T-cell (primary cell): Measurements from ENCODE around the gene DIPK1A. TPM values are rescaled to one million over a fixed set of nuclear protein-coding genes. Genes with fewer than 3 reads are reported as not detected.

Experiments
- ATAC-seq, 4 experiments: fragments of 200-7000 bp in 3 of 4; fragments of 150-1000 bp in 1 of 4; cut with Tn5 transposase; replicated peaks in 1 of 4; 1 replicate in 3 of 4; 2 replicates in 1 of 4; pipeline ENCODE4 v1.10.0; 2021; ENCODE audit warnings: moderate library complexity in 3 of 4, mild to moderate bottlenecking in 2 of 4, moderate number of reproducible peaks in 1 of 4
- CTCF ChIA-PET, 2 donors: fragments of 300-600 bp; sonication (Branson Sonifier 250); formaldehyde crosslinking; loops; one replicate each; lab custom pipeline; 2022; ENCODE audit warnings: antibody characterized with exemption in 2 of 2; lab: Charles Lee
- POLR2A ChIA-PET, 2 donors: fragments of 300-600 bp; sonication (Branson Sonifier 250); formaldehyde crosslinking; loops; one replicate each; lab custom pipeline; 2022; ENCODE audit warnings: antibody characterized with exemption in 2 of 2; lab: Charles Lee
- DNase-seq, 35 experiments: peaks; one replicate each; pipeline versions ENCODE4 v3.0.0 to v3.0.0-alpha.2; 2013 to 2023
- H3K27ac ChIP-seq: one replicate; pipeline ENCODE4 v1.5.1; 2013; ENCODE audit warnings: low read length
- H3K27me3 ChIP-seq, 2 experiments: replicated peaks in 1 of 2; 1 replicate in 1 of 2; 2 replicates in 1 of 2; pipeline versions ENCODE4 v1.6.1 to v1.7.0; 2013; ENCODE audit warnings: low read length in 1 of 2, mixed read lengths in 1 of 2; ENCODE audit not compliant: control insufficient read depth in 2 of 2, insufficient read depth in 2 of 2; ENCODE audit errors: extremely low read depth in 1 of 2
- H3K36me3 ChIP-seq, 2 donors: 1 replicate in 1 of 2; 2 replicates in 1 of 2; pipeline versions ENCODE4 v1.6.1 to v1.7.0; 2013; ENCODE audit warnings: low read length in 1 of 2; ENCODE audit not compliant: control insufficient read depth in 2 of 2, insufficient read depth in 1 of 2; ENCODE audit errors: extremely low read depth in 1 of 2
- H3K4me1 ChIP-seq, 2 experiments: 1 replicate in 1 of 2; 2 replicates in 1 of 2; pipeline versions ENCODE4 v1.6.1 to v1.7.0; 2013; ENCODE audit warnings: low read length in 2 of 2, mixed read lengths in 1 of 2; ENCODE audit not compliant: insufficient read depth in 2 of 2, control insufficient read depth in 1 of 2; ENCODE audit errors: extremely low read depth in 1 of 2
- H3K4me3 ChIP-seq, 2 donors: 1 replicate in 1 of 2; 2 replicates in 1 of 2; pipeline versions ENCODE4 v1.5.1 to v1.7.0; 2013; ENCODE audit warnings: mild to moderate bottlenecking in 2 of 2, low read length in 1 of 2, moderate library complexity in 1 of 2; ENCODE audit not compliant: control insufficient read depth in 1 of 2; ENCODE audit errors: extremely low read depth in 1 of 2
- H3K9me3 ChIP-seq: 2 replicates; pipeline ENCODE4 v1.7.0; 2013
- H3K27ac Mint-ChIP-seq, 2 donors: one replicate each; pipeline ENCODE4 v1.8.0; 2020 to 2021; ENCODE audit warnings: mild to moderate bottlenecking in 2 of 2, mixed read lengths in 2 of 2
- H3K27me3 Mint-ChIP-seq, 2 donors: one replicate each; pipeline ENCODE4 v1.8.0; 2021 to 2022; ENCODE audit warnings: mixed read lengths in 2 of 2
- H3K36me3 Mint-ChIP-seq: one replicate; pipeline ENCODE4 v1.8.0; 2021; ENCODE audit warnings: mixed read lengths
- H3K4me1 Mint-ChIP-seq, 3 donors: one replicate each; pipeline ENCODE4 v1.8.0; 2020 to 2022; ENCODE audit warnings: mixed read lengths in 3 of 3, mild to moderate bottlenecking in 1 of 3
- H3K4me3 Mint-ChIP-seq, 3 donors: one replicate each; pipeline ENCODE4 v1.8.0; 2020 to 2022; ENCODE audit warnings: mild to moderate bottlenecking in 3 of 3, mixed read lengths in 3 of 3, moderate library complexity in 3 of 3
- H3K9me3 Mint-ChIP-seq, 3 donors: one replicate each; pipeline ENCODE4 v1.8.0; 2020 to 2022; ENCODE audit warnings: mixed read lengths in 3 of 3
- WGBS: methylation state at CpG from one replicate; pipeline ENCODE4 v1.1.5; 2013; ENCODE audit warnings: missing lambda C conversion rate; ENCODE audit not compliant: insufficient coverage; 5-methylcytosine and 5-hydroxymethylcytosine counted together
- total RNA-seq, 35 experiments: library from RNA in 6 of 35; stranded (reverse) in 6 of 35; fragments of 120-200 nt in 1 of 35; gene quantifications; one replicate each; pipeline versions ENCODE4 v1.2.1 to v1.2.4 and lab custom pipeline; 2013 to 2026

The DIPK1A gene
- total RNA-seq, 5 donors from 2014 or later (not counting 1 experiment from before 2014, with no cell fraction given): 8.9 to 16.0 (median 14.4) TPM

DNA sequence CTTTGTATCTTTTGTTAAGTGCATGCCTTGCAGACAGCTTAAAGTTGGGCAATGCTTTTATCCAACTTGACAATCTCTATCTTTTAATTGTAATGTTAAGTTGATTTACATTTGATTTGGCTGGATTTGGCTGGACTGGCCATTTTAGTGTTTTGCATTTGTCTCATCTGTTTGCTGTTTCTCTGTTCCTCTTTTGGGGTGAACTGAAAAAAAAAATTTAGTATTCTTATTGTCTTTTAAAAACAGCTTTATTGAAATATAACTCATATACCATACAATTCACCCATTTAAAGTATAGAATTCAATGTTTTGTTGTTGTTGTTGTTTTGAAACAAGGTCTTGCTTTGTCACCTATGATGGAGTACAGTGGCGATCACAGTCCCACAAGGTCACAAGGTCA lies 34.4 kb downstream of the DIPK1A start:
- H3K9me3 Mint-ChIP-seq: no peaks in the 10 kb centered on the region
- H3K27me3 Mint-ChIP-seq: no peaks in the 10 kb centered on the region
- no peaks in the 10 kb centered on the region for H3K27me3 ChIP-seq
- peaks cover 40% of the 10 kb centered on the region for H3K36me3 Mint-ChIP-seq
- no peak overlapping the region for H3K4me3 ChIP-seq
- H3K4me3 Mint-ChIP-seq: no peak overlapping the region
- no peak for ATAC-seq
- H3K4me1 Mint-ChIP-seq: peaks cover 36 to 51% (median 45%) of the 10 kb centered on the region in 3 donors
- ChIA-PET CTCF (interaction anchor here (0.6 to 2.7 kb wide), 5 partner anchors 28 to 87 kb away, joined by 3 to 9 read pairs (median 4); no protein-coding TSS in a partner anchor), POLR2A (interaction anchor here (0.6 kb wide), 2 partner anchors 11 to 138 kb away, joined by 3 to 9 read pairs; no protein-coding TSS in a partner anchor)
- H3K36me3 ChIP-seq: no peaks in the 10 kb centered on the region
- H3K27ac Mint-ChIP-seq: no peak overlapping the region
- no peak for DNase-seq
- peaks cover 0 to 7% of the 10 kb centered on the region in 2 experiments for H3K4me1 ChIP-seq
- H3K27ac ChIP-seq: no peak overlapping the region
- H3K9me3 ChIP-seq: no peaks in the 10 kb centered on the region
- WGBS: no CpG with 5 or more reads among the region's 1 CpG

GRCh38 chr1:92924501-92924900 lies 36.8 kb downstream of the DIPK1A start:
- POLR2A ChIA-PET: no interaction called here
- Histone ChIP-seq H3K27ac (no peak overlapping the region), H3K27me3 (no peaks in the 10 kb centered on the region), H3K36me3 (no peaks in the 10 kb centered on the region), H3K9me3 (no peaks in the 10 kb centered on the region), H3K4me1 (peaks cover 0 to 2% of the 10 kb centered on the region in 2 experiments), H3K4me3 (no peak overlapping the region)
- DNase-seq (no peak), ATAC-seq (no peak)
- CTCF ChIA-PET: interaction anchor here in 1 of 2 donors (0.6 to 0.7 kb wide), 2 partner anchors 12 to 70 kb away, joined by 3 read pairs; no protein-coding TSS in a partner anchor
- Mint-ChIP-seq H3K4me1 (peaks cover 22 to 43% (median 40%) of the 10 kb centered on the region in 3 donors), H3K9me3 (peaks cover 0 to 8% (median 0%) of the 10 kb centered on the region in 3 donors), H3K27me3 (no peaks in the 10 kb centered on the region), H3K4me3 (no peak overlapping the region), H3K36me3 (peaks cover 44% of the 10 kb centered on the region), H3K27ac (no peak overlapping the region)
- WGBS: 94% methylated on average over 8 of the region's 9 CpGs

- no peak overlapping the region for H3K4me3 ChIP-seq
- CTCF ChIA-PET: interaction anchor here (0.6 to 0.7 kb wide), 2 partner anchors 15 to 51 kb away, joined by 3 to 4 read pairs; no protein-coding TSS in a partner anchor
- H3K4me1 ChIP-seq: no peaks in the 10 kb centered on the region
- DNase-seq (no peak), ATAC-seq (no peak)
- POLR2A ChIA-PET: no interaction called here
- WGBS: 100% methylated on average over 1 of the region's 4 CpGs
- Mint-ChIP-seq H3K36me3 (peaks cover 43% of the 10 kb centered on the region), H3K27me3 (no peaks in the 10 kb centered on the region), H3K4me3 (no peak overlapping the region), H3K27ac (no peak overlapping the region), H3K4me1 (peaks cover 15 to 40% (median 37%) of the 10 kb centered on the region in 3 donors), H3K9me3 (peaks cover 0 to 8% (median 0%) of the 10 kb centered on the region in 3 donors)
- no peaks in the 10 kb centered on the region for H3K9me3 ChIP-seq
- no peaks in the 10 kb centered on the region for H3K27me3 ChIP-seq
- no peak overlapping the region for H3K27ac ChIP-seq
- no peaks in the 10 kb centered on the region for H3K36me3 ChIP-seq
These were observed 37.6 kb downstream of the DIPK1A start for GRCh38 chr1:92923664-92924063.

GRCh38 chr1:92922356-92923035 lies 38.8 kb downstream of the DIPK1A start:
- Mint-ChIP-seq H3K4me1 (peaks cover 13 to 40% (median 34%) of the 10 kb centered on the region in 3 donors), H3K36me3 (peaks cover 43% of the 10 kb centered on the region), H3K27me3 (no peaks in the 10 kb centered on the region), H3K4me3 (no peak overlapping the region), H3K9me3 (peaks cover 0 to 8% (median 0%) of the 10 kb centered on the region in 3 donors), H3K27ac (no peak overlapping the region)
- DNase-seq (no peak), ATAC-seq (no peak)
- no peaks in the 10 kb centered on the region for H3K4me1 ChIP-seq
- ChIA-PET POLR2A (interaction anchor here in 1 of 2 donors (0.7 kb wide), 1 partner anchor 214 kb away, joined by 3 read pairs; no protein-coding TSS in a partner anchor), CTCF (interaction anchor here in 1 of 2 donors (0.6 kb wide), 1 partner anchor 222 kb away, joined by 3 read pairs; no protein-coding TSS in a partner anchor)
- H3K36me3 ChIP-seq: no peaks in the 10 kb centered on the region
- H3K9me3 ChIP-seq: no peaks in the 10 kb centered on the region
- H3K27me3 ChIP-seq: no peaks in the 10 kb centered on the region
- WGBS: 100% methylated on average over 4 of the region's 9 CpGs
- H3K4me3 ChIP-seq: no peak overlapping the region
- no peak overlapping the region for H3K27ac ChIP-seq

DNA sequence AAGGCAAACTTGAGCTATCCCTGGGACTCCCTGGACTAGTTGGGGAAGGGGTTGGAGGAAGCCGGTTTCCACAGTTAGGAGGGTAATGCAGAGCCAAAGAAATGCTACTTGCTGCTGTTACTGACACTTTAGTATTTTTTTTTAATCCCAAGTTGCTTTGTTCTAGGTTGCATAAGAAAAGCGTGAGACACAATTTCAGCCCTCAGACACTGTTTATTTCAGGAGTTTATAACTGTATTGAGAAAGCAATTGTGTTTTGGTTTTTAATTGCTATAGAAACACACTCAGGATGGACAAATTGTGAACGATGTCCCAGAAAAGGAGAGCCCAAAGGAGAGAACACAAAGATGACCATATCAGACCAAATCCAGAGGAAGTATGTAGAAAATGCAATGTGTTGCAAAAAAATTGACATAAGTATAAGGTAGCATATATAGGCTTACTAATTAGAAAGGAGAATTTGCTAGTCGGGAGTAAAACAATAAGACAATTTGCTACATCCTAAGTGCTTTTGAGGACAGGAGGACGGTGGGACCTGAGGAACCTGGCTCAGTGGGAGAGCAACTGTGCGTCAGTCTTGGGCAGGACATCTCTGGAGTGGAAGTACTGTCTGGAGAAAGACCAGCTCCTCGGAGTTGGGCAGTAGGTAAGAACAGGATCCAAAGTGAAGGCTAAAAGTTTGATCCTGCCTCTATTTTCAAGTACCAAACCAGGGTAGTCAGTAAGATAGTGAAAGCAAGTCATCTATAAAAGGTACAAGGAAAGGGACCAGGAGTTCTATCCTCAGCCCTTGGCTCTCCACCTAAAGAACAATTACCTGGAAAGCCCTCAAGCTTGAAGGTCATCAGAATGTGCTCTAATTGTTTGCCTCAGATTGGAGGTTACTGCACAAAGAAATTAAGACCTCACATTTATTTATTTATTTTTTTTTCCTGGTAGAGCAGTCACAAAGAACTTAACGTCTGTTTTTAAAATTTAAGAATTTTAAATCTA lies 39.9 kb downstream of the DIPK1A start:
- no peak overlapping the region for H3K27ac ChIP-seq
- DNase-seq (no peak), ATAC-seq (no peak)
- no peak overlapping the region for H3K4me3 ChIP-seq
- no peaks in the 10 kb centered on the region for H3K9me3 ChIP-seq
- H3K9me3 Mint-ChIP-seq: peaks cover 0 to 8% (median 0%) of the 10 kb centered on the region in 3 donors
- no peaks in the 10 kb centered on the region for H3K27me3 ChIP-seq
- no peaks in the 10 kb centered on the region for H3K36me3 ChIP-seq
- CTCF ChIA-PET: interaction anchor here (0.6 to 0.7 kb wide), 2 partner anchors 49 to 178 kb away, joined by 3 read pairs; no protein-coding TSS in a partner anchor
- peaks cover 19 to 43% (median 34%) of the 10 kb centered on the region in 3 donors for H3K4me1 Mint-ChIP-seq
- POLR2A ChIA-PET: interaction anchor here in 1 of 2 donors (0.7 kb wide), 1 partner anchor 215 kb away, joined by 3 read pairs; no protein-coding TSS in a partner anchor
- H3K36me3 Mint-ChIP-seq: peaks cover 43% of the 10 kb centered on the region
- H3K27me3 Mint-ChIP-seq: no peaks in the 10 kb centered on the region
- WGBS: 100% methylated on average over 4 of the region's 8 CpGs
- no peak overlapping the region for H3K27ac Mint-ChIP-seq
- H3K4me1 ChIP-seq: no peaks in the 10 kb centered on the region
- H3K4me3 Mint-ChIP-seq: no peak overlapping the region

GRCh38 chr1:92916899-92917298 lies 44.4 kb downstream of the DIPK1A start:
- POLR2A ChIA-PET: no interaction called here
- H3K4me1 Mint-ChIP-seq: peaks cover 38 to 51% (median 39%) of the 10 kb centered on the region in 3 donors
- ATAC-seq (no peak), DNase-seq (no peak)
- H3K36me3 Mint-ChIP-seq: peaks cover 33% of the 10 kb centered on the region
- H3K9me3 Mint-ChIP-seq: peaks cover 0 to 8% (median 0%) of the 10 kb centered on the region in 3 donors
- Histone ChIP-seq H3K9me3 (no peaks in the 10 kb centered on the region), H3K4me1 (no peaks in the 10 kb centered on the region), H3K27me3 (no peaks in the 10 kb centered on the region), H3K36me3 (no peaks in the 10 kb centered on the region), H3K4me3 (no peak overlapping the region), H3K27ac (no peak overlapping the region)
- no peak overlapping the region for H3K4me3 Mint-ChIP-seq
- no peaks in the 10 kb centered on the region for H3K27me3 Mint-ChIP-seq
- CTCF ChIA-PET: no interaction called here
- peak overlapping the region in 1 of 2 donors; percentile 15 for H3K27ac Mint-ChIP-seq
